Kidney (tissue), 14 donors: ENCODE results near the gene MOK. TPM values are rescaled to one million over a fixed set of nuclear protein-coding genes. Genes with fewer than 3 reads are reported as not detected.

Source experiments
- DNase-seq, 5 donors: peaks; one replicate each; pipeline ENCODE4 v3.0.0-alpha.2; 2013 to 2020
- FAIRE-seq: peaks from 2 replicates; lab custom pipeline; 2012; peaks lifted over from hg19 to GRCh38; lab: Jason Lieb, UNC
- H3K27ac ChIP-seq, 2 donors: one replicate each; pipeline ENCODE4 v1.7.0; 2013; ENCODE audit warnings: low read depth in 2 of 2, low read length in 2 of 2, inconsistent platforms in 1 of 2
- H3K27me3 ChIP-seq: one replicate; pipeline ENCODE4 v1.7.1; 2013; ENCODE audit warnings: low read length, inconsistent platforms; ENCODE audit not compliant: control insufficient read depth, insufficient read depth
- H3K36me3 ChIP-seq, 3 donors: one replicate each; pipeline versions ENCODE4 v1.7.0 to v1.7.1; 2013; ENCODE audit warnings: low read length in 3 of 3, control low read depth in 1 of 3, inconsistent platforms in 1 of 3; ENCODE audit not compliant: insufficient read depth in 3 of 3, control insufficient read depth in 2 of 3
- H3K4me1 ChIP-seq, 3 donors: one replicate each; pipeline versions ENCODE4 v1.7.0 to v1.7.1; 2013; ENCODE audit warnings: low read length in 3 of 3, inconsistent platforms in 1 of 3, low read depth in 1 of 3; ENCODE audit not compliant: control insufficient read depth in 2 of 3, insufficient read depth in 2 of 3
- H3K4me3 ChIP-seq, 3 donors: one replicate each; pipeline versions ENCODE4 v1.7.0 to v1.8.1; 2013; ENCODE audit warnings: low read length in 3 of 3, control low read depth in 1 of 3, inconsistent platforms in 1 of 3
- H3K9ac ChIP-seq, 3 donors: one replicate each; pipeline versions ENCODE4 v1.7.0 to v1.7.1; 2013; ENCODE audit warnings: low read length in 3 of 3, control low read depth in 1 of 3, inconsistent platforms in 1 of 3
- H3K9me3 ChIP-seq, 3 donors: one replicate each; pipeline versions ENCODE4 v1.7.0 to v1.7.1; 2013; ENCODE audit warnings: low read length in 3 of 3, control low read depth in 1 of 3, inconsistent platforms in 1 of 3; ENCODE audit not compliant: control insufficient read depth in 2 of 3, insufficient read depth in 1 of 3
- intact Hi-C: fragments of 100-400 bp; cut with DNase I; formaldehyde crosslinking; loops from one replicate; pipeline ENCODE4 v1.11.1; 2022
- polyA plus RNA-seq: library from polyadenylated mRNA; stranded (reverse); fragments of 350-450 nt; fragmentation: Illumina TruSeq; extraction: RNeasy Lipid Tissue Mini Kit (QIAGEN cat#74804); gene quantifications from one replicate; pipeline ENCODE4 v1.2.3, GENCODE V29; 2014; ENCODE audit warnings: low read depth, low replicate concordance; ENCODE audit not compliant: insufficient read depth
- total RNA-seq: library from RNA; stranded (reverse); fragmentation: NEBNext Ultra II Directional; extraction: Animal tissue kit (Norgen Biotek cat#: 25700); gene quantifications from one replicate; pipeline ENCODE4 v1.2.1, GENCODE V29; 2021
- TF ChIP-seq, protein P1 (sequence below): IDR thresholded peaks from 3 replicates; pipeline ENCODE4 v1.5.1; 2012; ENCODE audit warnings: mild to moderate bottlenecking, moderate library complexity, borderline replicate concordance; ENCODE audit not compliant: insufficient read depth; ENCODE audit errors: extremely low read depth
- donor health status: control.
- donor health status: control.
- donor health status: control.
- donor health status: control.
- donor health status: control.
- donor health status: DM: yes; HTN: yes; CAD: no.
- donor health status: Normal renal cell carcinoma (clear cell type).

Gene MOK
- total and polyA plus RNA-seq, 2 donors from 2014 or later = 20.4 to 32.7 TPM

- no peaks in the 10 kb centered on the region for H3K36me3 ChIP-seq
- DNase-seq (no peak), FAIRE-seq (no peak)
- TF ChIP-seq, protein P1, sequence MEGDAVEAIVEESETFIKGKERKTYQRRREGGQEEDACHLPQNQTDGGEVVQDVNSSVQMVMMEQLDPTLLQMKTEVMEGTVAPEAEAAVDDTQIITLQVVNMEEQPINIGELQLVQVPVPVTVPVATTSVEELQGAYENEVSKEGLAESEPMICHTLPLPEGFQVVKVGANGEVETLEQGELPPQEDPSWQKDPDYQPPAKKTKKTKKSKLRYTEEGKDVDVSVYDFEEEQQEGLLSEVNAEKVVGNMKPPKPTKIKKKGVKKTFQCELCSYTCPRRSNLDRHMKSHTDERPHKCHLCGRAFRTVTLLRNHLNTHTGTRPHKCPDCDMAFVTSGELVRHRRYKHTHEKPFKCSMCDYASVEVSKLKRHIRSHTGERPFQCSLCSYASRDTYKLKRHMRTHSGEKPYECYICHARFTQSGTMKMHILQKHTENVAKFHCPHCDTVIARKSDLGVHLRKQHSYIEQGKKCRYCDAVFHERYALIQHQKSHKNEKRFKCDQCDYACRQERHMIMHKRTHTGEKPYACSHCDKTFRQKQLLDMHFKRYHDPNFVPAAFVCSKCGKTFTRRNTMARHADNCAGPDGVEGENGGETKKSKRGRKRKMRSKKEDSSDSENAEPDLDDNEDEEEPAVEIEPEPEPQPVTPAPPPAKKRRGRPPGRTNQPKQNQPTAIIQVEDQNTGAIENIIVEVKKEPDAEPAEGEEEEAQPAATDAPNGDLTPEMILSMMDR = no peak
- no peaks in the 10 kb centered on the region for H3K4me1 ChIP-seq
- H3K9me3 ChIP-seq = no peaks in the 10 kb centered on the region
- H3K9ac ChIP-seq = no peak overlapping the region
- no peak overlapping the region for H3K4me3 ChIP-seq
- H3K27me3 ChIP-seq = no peaks in the 10 kb centered on the region
- no peak overlapping the region for H3K27ac ChIP-seq
- intact Hi-C loops = no loop called here
These were observed 66.2 kb downstream of the MOK start for GRCh38 chr14:102238766-102239165.

GRCh38 chr14:102238131-102238530 lies 66.8 kb downstream of the MOK start:
- no peak for DNase-seq
- Histone ChIP-seq H3K36me3 (no peaks in the 10 kb centered on the region), H3K4me1 (no peaks in the 10 kb centered on the region), H3K27me3 (no peaks in the 10 kb centered on the region), H3K9me3 (no peaks in the 10 kb centered on the region), H3K27ac (no peak overlapping the region), H3K9ac (no peak overlapping the region), H3K4me3 (no peak overlapping the region)
- no peak for FAIRE-seq
- TF ChIP-seq, protein P1 = no peak
- intact Hi-C loops = no loop called here

DNA sequence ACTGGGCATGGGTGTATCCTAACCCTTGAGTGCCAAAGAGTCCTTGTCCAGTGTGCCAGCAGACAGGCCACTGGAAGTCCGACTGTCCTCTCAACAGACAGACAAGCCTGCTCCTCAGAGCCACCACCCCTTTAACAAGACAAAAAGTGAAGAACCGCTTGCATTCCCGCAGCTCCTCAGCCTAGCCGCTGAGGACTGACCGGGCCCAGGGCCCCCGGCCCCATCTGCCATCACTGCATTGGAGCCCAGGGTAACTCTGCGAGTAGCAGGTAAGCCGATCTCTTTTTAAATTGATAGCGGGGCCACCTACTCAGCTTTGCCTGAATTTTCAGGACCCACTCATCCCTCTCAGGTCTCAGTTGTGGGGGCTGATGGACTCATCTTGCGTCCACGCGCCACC lies 68.9 kb downstream of the MOK start:
- DNase-seq (no peak), FAIRE-seq (no peak)
- Histone ChIP-seq H3K4me1 (no peaks in the 10 kb centered on the region), H3K27me3 (no peaks in the 10 kb centered on the region), H3K9me3 (no peaks in the 10 kb centered on the region), H3K36me3 (peaks cover 0 to 9% (median 3%) of the 10 kb centered on the region in 3 donors), H3K9ac (no peak overlapping the region), H3K4me3 (no peak overlapping the region), H3K27ac (no peak overlapping the region)
- intact Hi-C loops = no loop called here
- TF ChIP-seq, protein P1 = no peak

- intact Hi-C loops = no loop called here
- Histone ChIP-seq H3K9me3 (no peaks in the 10 kb centered on the region), H3K4me3 (peak overlapping the region in 1 of 3 donors; percentile 17), H3K27me3 (no peaks in the 10 kb centered on the region), H3K9ac (peak overlapping the region in 1 of 3 donors; percentile 46), H3K4me1 (no peaks in the 10 kb centered on the region), H3K27ac (no peak overlapping the region), H3K36me3 (peaks cover 0 to 15% (median 6%) of the 10 kb centered on the region in 3 donors)
- peak; percentile 55 for FAIRE-seq
- TF ChIP-seq, protein P1 = peak; percentile 82
- DNase-seq = peak; percentile 80 to 89 (median 84)
These were observed 69.6 kb downstream of the MOK start for GRCh38 chr14:102235275-102235897.
